ENCODE data around the gene PAPPA.

- TF ChIP-seq CTCF (IDR thresholded peaks at IDR 0.05; ENCODE audit: low read depth, low read length) (no peak), EZH2phosphoT487 (IDR thresholded peaks at IDR 0.05; ENCODE audit: low read depth) (no peak)
Measured at GRCh38 chr9:116175614-116176013, 22.0 kb downstream of the PAPPA start.
